ENCODE data around the gene NR3C2. TPM values are rescaled to one million over a fixed set of nuclear protein-coding genes. Genes with fewer than 3 reads are reported as not detected.

NR3C2 gene
- total and polyA plus RNA-seq, 10 of the 15 experiments (the other 5 are each of a cell fraction or from before 2014, with no cell fraction given): 0.05 to 0.11 (median 0.08) TPM; not detected in 4

- SMC1A ChIA-PET (ENCODE audit: uncharacterized antibody, unreplicated experiment): no interaction called here
- FAIRE-seq (no peak), ATAC-seq (no peak), DNase-seq (ENCODE audit: low read depth, low spot score) (no peak)
- no peaks in the 10 kb centered on the region for H3K79me2 ChIP-seq (ENCODE audit: control insufficient read depth, insufficient read depth, low read length)
- 59% methylated on average over 3 of the region's 3 CpGs for WGBS (ENCODE audit: insufficient coverage, insufficient replicate concordance, low lambda C conversion rate, missing lambda C conversion rate)
- H4K20me1 ChIP-seq (ENCODE audit: control insufficient read depth, insufficient read depth): no peaks in the 10 kb centered on the region
- in situ Hi-C loops (cut with MboI) (no loop called here), intact Hi-C loops (cut with micrococcal nuclease; ENCODE audit: unreplicated experiment) (no loop called here)
- H3K9ac ChIP-seq (ENCODE audit: control insufficient read depth, insufficient read depth, low read length): no peak overlapping the region
- no peaks in the 10 kb centered on the region for H3K27me3 ChIP-seq (replicated peaks in 1 of 2; ENCODE audit: control insufficient read depth in 2 of 2, insufficient read depth in 2 of 2, low read length in 1 of 2)
- no peaks in the 10 kb centered on the region for H3K36me3 ChIP-seq (ENCODE audit: control insufficient read depth in 2 of 2, insufficient read depth in 2 of 2, low read length in 1 of 2)
- H2AFZ ChIP-seq (ENCODE audit: control insufficient read depth, low read depth, low read length): no peak overlapping the region
- POLR2A ChIA-PET: no interaction called here
- BruUV-seq (replicated peaks): no TSS peak
- H3K4me1 ChIP-seq (ENCODE audit: control insufficient read depth, insufficient read depth, low read length): no peaks in the 10 kb centered on the region
- CTCF ChIA-PET: no interaction called here
- RAD21 ChIA-PET (ENCODE audit: unreplicated experiment): no interaction called here
- H3K9me3 ChIP-seq (replicated peaks; ENCODE audit: control insufficient read depth, insufficient read depth, low read length): no peaks in the 10 kb centered on the region
- H3K4me2 ChIP-seq (ENCODE audit: control insufficient read depth, insufficient read depth): no peak overlapping the region
- TF ChIP-seq EED (IDR thresholded peaks at IDR 0.05; ENCODE audit: low read depth) (no peak), MYB (IDR thresholded peaks at IDR 0.05; ENCODE audit: borderline replicate concordance, low read depth, low read length) (no peak), MAX (IDR thresholded peaks at IDR 0.05; ENCODE audit: low read depth, low read length) (no peak), JUND (IDR thresholded peaks at IDR 0.05; ENCODE audit: low read depth, low read length) (no peak), SPI1 (IDR thresholded peaks at IDR 0.05; ENCODE audit: borderline replicate concordance, insufficient read depth, low read depth, low read length) (no peak), TCF3 (IDR thresholded peaks at IDR 0.05; ENCODE audit: borderline replicate concordance, insufficient read depth, low read depth, low read length) (no peak), IKZF1 (conservative IDR thresholded peaks at IDR 0.05) (no peak), RB1 (IDR thresholded peaks at IDR 0.05; ENCODE audit: borderline replicate concordance) (no peak), FOS (IDR thresholded peaks at IDR 0.05; ENCODE audit: borderline replicate concordance, extremely low read depth, insufficient read length) (no peak), ZNF217 (IDR thresholded peaks at IDR 0.05) (no peak), POLR2AphosphoS5 (IDR thresholded peaks at IDR 0.05; ENCODE audit: low read length) (no peak), FOXK2 (IDR thresholded peaks at IDR 0.05) (no peak), CHD1 (IDR thresholded peaks at IDR 0.05; ENCODE audit: low read depth, low read length) (no peak), ZNF384 (IDR thresholded peaks at IDR 0.05; ENCODE audit: borderline replicate concordance, low read depth, low read length) (no peak), ZBED1 (IDR thresholded peaks at IDR 0.05; ENCODE audit: borderline replicate concordance) (no peak), USF2 (IDR thresholded peaks at IDR 0.05; ENCODE audit: borderline replicate concordance, low read depth, low read length) (no peak), PRDM15 (CRISPR knock-in tag; IDR thresholded peaks at IDR 0.05) (no peak), SMARCA5 (IDR thresholded peaks at IDR 0.05) (no peak)
- H3K4me3 ChIP-seq: no peak overlapping the region
- H3K27ac ChIP-seq (ENCODE audit: control insufficient read depth, insufficient read depth): no peak overlapping the region
Measured at GRCh38 chr4:148171596-148171995, 270.6 kb downstream of the NR3C2 start.
